ENCODE measurements around the gene KRTAP1-4. TPM values are rescaled to one million over a fixed set of nuclear protein-coding genes. Genes with fewer than 3 reads are reported as not detected.
"Not testable (repeated sequence)": the region's sequence is repeated elsewhere in the genome, so short reads cannot be mapped to it uniquely, and the experiment has no call there.

The KRTAP1-4 gene
- polyA plus RNA-seq, result not detected
- long read RNA-seq, donor 1, result 0 reads
- long read RNA-seq, donor 2, result 0 reads
- long read RNA-seq, donor 3, result 0 reads
- long read RNA-seq, donor 4, result 0 reads
- long read RNA-seq, donor 5, result 0 reads
- long read RNA-seq, donor 6, result 0 reads
- long read RNA-seq, donor 7, result 0 reads
- long read RNA-seq, donor 8, result 0 reads
- long read RNA-seq, donor 9, result 0 reads
- long read RNA-seq, donor 10, result 0 reads

DNA sequence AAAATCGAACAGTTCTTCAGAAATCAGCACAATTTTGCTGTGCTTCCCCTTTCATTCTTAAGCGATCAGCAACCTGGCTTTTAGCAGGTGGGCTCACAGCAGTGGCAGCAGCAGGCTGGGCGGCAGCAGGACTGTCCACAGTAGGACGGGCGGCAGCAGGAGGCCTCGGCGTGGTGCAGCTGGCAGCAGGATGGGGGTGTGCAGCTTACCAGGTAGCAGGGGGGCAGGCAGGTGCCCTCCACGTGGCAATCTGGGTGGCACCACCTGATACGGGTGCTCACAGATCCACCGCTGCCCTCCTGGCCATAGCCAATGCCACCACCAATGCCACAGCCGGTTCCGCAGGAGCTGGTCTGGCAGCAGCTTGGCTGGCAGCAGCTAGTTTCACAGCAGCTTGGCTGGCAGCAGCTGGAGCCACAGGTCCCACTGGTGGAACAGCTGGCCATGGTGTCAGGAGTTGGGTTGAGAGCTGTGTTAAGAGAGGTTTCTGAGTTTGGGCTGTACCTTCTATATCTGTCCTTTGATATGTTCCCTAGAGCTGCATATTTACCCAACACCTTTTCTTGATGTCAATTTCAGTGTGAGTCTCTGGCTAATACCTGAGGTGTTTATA is at the start of gene KRTAP1-4:
KRTAP1-4 (minus strand) TSS at position 563 of the 613 bp plus-strand sequence; CDS start at position 446, 117 bp downstream.
- WGBS, 3 donors, result 79 to 89% (median 84%) methylated on average over 10 to 12 of the region's 12 CpGs
- no peak for DNase-seq
- Histone ChIP-seq H3K27me3 (ENCODE audit: control insufficient read depth in 3 of 3, insufficient read depth in 3 of 3, low read length in 3 of 3) (no peaks in the 10 kb centered on the region), H3K36me3 (ENCODE audit: control insufficient read depth in 3 of 3, insufficient read depth in 2 of 3, low read depth in 1 of 3, low read length in 3 of 3) (no peaks in the 10 kb centered on the region), H3K27ac (ENCODE audit: low read depth in 1 of 3, low read length in 2 of 3) (no peak within 1 kb of the TSS), H3K9me3 (ENCODE audit: control insufficient read depth in 2 of 2, insufficient read depth in 1 of 2, low read depth in 1 of 2, low read length in 1 of 2) (no peaks in the 10 kb centered on the region), H3K4me3 (ENCODE audit: low read depth in 1 of 3, low read length in 3 of 3) (no peak within 1 kb of the TSS), H3K4me1 (ENCODE audit: control insufficient read depth in 3 of 3, insufficient read depth in 2 of 3, low read depth in 1 of 3, low read length in 2 of 3) (no peaks in the 10 kb centered on the region)
- no peak for FAIRE-seq

DNA sequence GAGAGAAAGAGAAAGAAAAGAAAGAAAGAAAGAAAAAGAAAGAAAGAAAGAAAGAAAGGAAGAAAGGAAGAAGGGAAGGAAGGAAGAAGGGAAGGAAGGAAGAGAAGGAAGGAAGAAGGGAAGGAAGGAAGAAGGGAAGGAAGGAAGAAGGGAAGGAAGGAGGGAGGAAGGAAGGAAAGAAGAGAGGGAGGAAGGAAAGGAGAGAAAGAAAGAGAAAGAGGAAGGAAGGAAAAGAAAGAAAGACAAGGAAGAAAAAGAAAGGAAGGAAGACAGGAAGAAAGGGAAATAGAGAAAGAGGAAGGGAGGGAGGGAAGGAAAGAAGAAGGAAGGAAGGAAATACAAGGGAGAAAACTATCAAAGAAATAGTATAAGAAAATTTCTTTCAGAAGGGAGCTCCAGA is 46.8 kb upstream of the KRTAP1-4 start:
- Histone ChIP-seq H3K4me1 (ENCODE audit: control insufficient read depth in 3 of 3, insufficient read depth in 2 of 3, low read depth in 1 of 3, low read length in 2 of 3) (no peaks in the 10 kb centered on the region), H3K36me3 (ENCODE audit: control insufficient read depth in 3 of 3, insufficient read depth in 2 of 3, low read depth in 1 of 3, low read length in 3 of 3) (no peaks in the 10 kb centered on the region), H3K9me3 (ENCODE audit: control insufficient read depth in 2 of 2, insufficient read depth in 1 of 2, low read depth in 1 of 2, low read length in 1 of 2) (no peaks in the 10 kb centered on the region), H3K27me3 (ENCODE audit: control insufficient read depth in 3 of 3, insufficient read depth in 3 of 3, low read length in 3 of 3) (peaks cover 0 to 3% (median 3%) of the 10 kb centered on the region in 3 donors), H3K27ac (ENCODE audit: low read depth in 1 of 3, low read length in 2 of 3) (no peak overlapping the region), H3K4me3 (ENCODE audit: low read depth in 1 of 3, low read length in 3 of 3) (no peak overlapping the region)
- DNase-seq (no peak), FAIRE-seq (no peak)

- FAIRE-seq (no peak), DNase-seq (no peak)
- H3K36me3 ChIP-seq (ENCODE audit: control insufficient read depth in 3 of 3, insufficient read depth in 2 of 3, low read depth in 1 of 3, low read length in 3 of 3), result no peaks in the 10 kb centered on the region
- no peaks in the 10 kb centered on the region for H3K4me1 ChIP-seq (ENCODE audit: control insufficient read depth in 3 of 3, insufficient read depth in 2 of 3, low read depth in 1 of 3, low read length in 2 of 3)
- H3K27me3 ChIP-seq (ENCODE audit: control insufficient read depth in 3 of 3, insufficient read depth in 3 of 3, low read length in 3 of 3), result peaks cover 0 to 3% (median 0%) of the 10 kb centered on the region in 3 donors
- H3K4me3 ChIP-seq (ENCODE audit: low read depth in 1 of 3, low read length in 3 of 3), result no peak overlapping the region
- H3K27ac ChIP-seq (ENCODE audit: low read depth in 1 of 3, low read length in 2 of 3), result no peak overlapping the region
- 88 to 93% (median 89%) methylated on average over 2 of the region's 2 CpGs for WGBS, 3 donors
- H3K9me3 ChIP-seq (ENCODE audit: control insufficient read depth in 2 of 2, insufficient read depth in 1 of 2, low read depth in 1 of 2, low read length in 1 of 2), result no peaks in the 10 kb centered on the region
These were observed 43.7 kb upstream of the KRTAP1-4 start for GRCh38 chr17:41073676-41074075.

DNA sequence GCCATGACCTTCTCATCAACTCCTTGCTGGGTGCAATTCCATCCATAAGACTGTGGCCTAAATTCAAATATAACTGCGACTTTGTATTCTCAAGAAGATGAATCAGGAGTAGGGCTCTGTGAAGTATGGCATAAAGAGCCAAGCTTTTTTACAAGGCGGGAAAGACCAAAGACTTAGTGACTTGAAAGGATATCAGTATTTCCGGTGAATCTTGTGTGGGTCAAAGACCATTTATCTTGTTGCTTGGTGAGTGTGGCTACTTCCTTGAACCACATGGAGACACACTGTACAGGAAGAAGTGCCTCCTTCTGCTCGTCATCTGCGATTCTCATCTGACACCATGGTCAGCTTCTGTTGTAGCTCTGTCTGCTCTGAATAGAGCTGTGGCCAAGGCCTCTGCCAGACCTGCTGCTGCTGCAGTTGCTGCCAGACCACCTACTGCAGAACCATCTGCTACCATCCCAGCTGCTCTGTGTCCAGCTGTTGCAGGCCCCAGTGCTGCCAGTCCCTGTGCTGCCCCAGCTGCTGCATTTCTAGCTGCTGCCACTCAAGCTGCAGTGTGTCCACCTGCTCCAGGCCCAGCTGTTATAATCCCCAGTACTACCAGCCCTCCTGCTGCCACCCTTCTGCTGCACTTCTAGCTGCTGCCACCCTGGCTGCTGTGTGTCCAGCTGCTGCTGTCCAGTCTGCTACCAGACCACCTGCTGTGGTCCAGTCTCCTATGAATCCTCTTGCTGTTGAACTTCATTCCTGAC is 41.8 kb upstream of the KRTAP1-4 start:
- no peak for FAIRE-seq
- DNase-seq, result no peak

DNA sequence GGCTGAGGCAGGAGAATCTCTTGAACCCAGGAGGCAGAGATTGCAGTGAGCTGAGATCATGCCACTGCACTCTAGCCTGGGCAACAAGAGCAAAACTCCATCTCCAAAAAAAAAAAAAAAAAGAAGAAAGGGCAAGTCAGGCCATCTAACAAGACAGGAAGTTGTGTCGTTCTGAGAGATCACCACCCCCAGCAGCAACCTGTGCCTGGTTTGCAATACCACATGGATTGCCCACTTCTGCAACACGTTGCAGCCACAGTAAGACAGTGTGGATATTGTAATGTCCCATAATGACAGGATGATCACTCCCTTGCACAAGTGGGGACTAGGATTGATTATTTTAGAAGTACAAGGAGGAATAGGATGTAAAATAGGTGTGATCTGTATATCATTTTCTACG is 39.0 kb upstream of the KRTAP1-4 start:
- FAIRE-seq, result no peak
- DNase-seq, result no peak
- Histone ChIP-seq H3K4me1 (ENCODE audit: control insufficient read depth in 3 of 3, insufficient read depth in 2 of 3, low read depth in 1 of 3, low read length in 2 of 3) (no peaks in the 10 kb centered on the region), H3K9me3 (ENCODE audit: control insufficient read depth in 2 of 2, insufficient read depth in 1 of 2, low read depth in 1 of 2, low read length in 1 of 2) (no peaks in the 10 kb centered on the region), H3K4me3 (ENCODE audit: low read depth in 1 of 3, low read length in 3 of 3) (no peak overlapping the region), H3K27ac (ENCODE audit: low read depth in 1 of 3, low read length in 2 of 3) (no peak overlapping the region), H3K27me3 (ENCODE audit: control insufficient read depth in 3 of 3, insufficient read depth in 3 of 3, low read length in 3 of 3) (peaks cover 0 to 5% (median 0%) of the 10 kb centered on the region in 3 donors), H3K36me3 (ENCODE audit: control insufficient read depth in 3 of 3, insufficient read depth in 2 of 3, low read depth in 1 of 3, low read length in 3 of 3) (no peaks in the 10 kb centered on the region)
- 70 to 89% (median 73%) methylated on average over 3 of the region's 3 CpGs for WGBS, 3 donors

More for the DNA sequence above, 41.8 kb upstream of the KRTAP1-4 start:
- 84 to 90% (median 89%) methylated on average over 5 of the region's 5 CpGs for WGBS, 3 donors
- H3K36me3 ChIP-seq (ENCODE audit: control insufficient read depth in 3 of 3, insufficient read depth in 2 of 3, low read depth in 1 of 3, low read length in 3 of 3), result no peaks in the 10 kb centered on the region
- no peaks in the 10 kb centered on the region for H3K4me1 ChIP-seq (ENCODE audit: control insufficient read depth in 3 of 3, insufficient read depth in 2 of 3, low read depth in 1 of 3, low read length in 2 of 3)
- no peak overlapping the region for H3K4me3 ChIP-seq (ENCODE audit: low read depth in 1 of 3, low read length in 3 of 3)
- no peaks in the 10 kb centered on the region for H3K9me3 ChIP-seq (ENCODE audit: control insufficient read depth in 2 of 2, insufficient read depth in 1 of 2, low read depth in 1 of 2, low read length in 1 of 2)
- H3K27ac ChIP-seq (ENCODE audit: low read depth in 1 of 3, low read length in 2 of 3), result no peak overlapping the region
- H3K27me3 ChIP-seq (ENCODE audit: control insufficient read depth in 3 of 3, insufficient read depth in 3 of 3, low read length in 3 of 3), result peaks cover 0 to 3% (median 0%) of the 10 kb centered on the region in 3 donors

- Histone ChIP-seq H3K27me3 (ENCODE audit: control insufficient read depth in 3 of 3, insufficient read depth in 3 of 3, low read length in 3 of 3) (peaks cover 0 to 5% (median 0%) of the 10 kb centered on the region in 3 donors), H3K4me1 (ENCODE audit: control insufficient read depth in 3 of 3, insufficient read depth in 2 of 3, low read depth in 1 of 3, low read length in 2 of 3) (no peaks in the 10 kb centered on the region), H3K27ac (ENCODE audit: low read depth in 1 of 3, low read length in 2 of 3) (no peak overlapping the region), H3K4me3 (ENCODE audit: low read depth in 1 of 3, low read length in 3 of 3) (no peak overlapping the region), H3K9me3 (ENCODE audit: control insufficient read depth in 2 of 2, insufficient read depth in 1 of 2, low read depth in 1 of 2, low read length in 1 of 2) (no peaks in the 10 kb centered on the region), H3K36me3 (ENCODE audit: control insufficient read depth in 3 of 3, insufficient read depth in 2 of 3, low read depth in 1 of 3, low read length in 3 of 3) (no peaks in the 10 kb centered on the region)
- FAIRE-seq (no peak), DNase-seq (no peak)
These were observed 37.3 kb upstream of the KRTAP1-4 start for GRCh38 chr17:41067281-41067680.

DNA sequence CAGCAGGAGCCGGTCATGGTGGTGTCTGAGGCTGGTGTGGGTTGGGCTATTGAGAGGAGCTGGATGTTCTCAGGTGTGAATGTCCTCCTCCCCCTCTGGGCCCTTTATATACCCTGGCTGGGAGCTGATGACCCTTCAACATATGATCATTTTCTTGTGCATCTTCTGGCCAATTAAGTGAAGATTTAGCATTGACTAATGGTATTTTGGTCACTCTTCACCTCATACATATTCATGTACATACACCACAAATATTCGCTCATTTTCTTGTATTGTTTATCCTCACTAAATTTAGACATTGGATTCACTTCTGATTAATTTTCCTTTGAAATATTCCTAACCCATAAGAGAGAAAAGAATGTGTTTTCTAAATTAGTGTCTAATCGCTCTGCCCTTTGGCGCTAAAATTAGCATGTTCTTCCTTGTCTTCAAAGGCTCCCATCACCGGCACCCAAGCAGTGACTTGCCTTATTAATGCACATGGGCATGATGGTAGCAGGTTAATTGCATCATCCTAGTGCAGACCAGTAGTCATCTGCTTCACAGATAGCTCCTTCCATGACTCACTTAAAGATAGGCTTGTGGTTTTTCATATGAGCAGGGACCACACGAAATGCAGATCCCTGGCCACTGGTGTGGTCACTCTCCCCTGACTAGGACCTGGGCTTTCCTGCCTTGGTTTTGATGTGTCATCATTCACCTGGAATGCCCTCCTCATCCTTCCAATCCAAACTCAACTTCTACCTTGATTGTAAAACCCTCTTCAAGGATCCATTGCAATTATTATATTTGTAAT is 36.0 kb upstream of the KRTAP1-4 start, which contains the start of gene KRTAP2-4:
KRTAP2-4 (minus strand) TSS at position 51 of the 796 bp plus-strand sequence; CDS start at position 17, 34 bp downstream.
- H3K27me3 ChIP-seq (ENCODE audit: control insufficient read depth in 3 of 3, insufficient read depth in 3 of 3, low read length in 3 of 3), result peaks cover 0 to 5% (median 2%) of the 10 kb centered on the region in 3 donors
- H3K4me3 ChIP-seq (ENCODE audit: low read depth in 1 of 3, low read length in 3 of 3), result no peak within 1 kb of the TSS
- 82 to 93% (median 91%) methylated on average over 6 of the region's 6 CpGs for WGBS, 3 donors
- H3K27ac ChIP-seq (ENCODE audit: low read depth in 1 of 3, low read length in 2 of 3), result no peak within 1 kb of the TSS
- DNase-seq (no peak), FAIRE-seq (no peak)
- H3K4me1 ChIP-seq (ENCODE audit: control insufficient read depth in 3 of 3, insufficient read depth in 2 of 3, low read depth in 1 of 3, low read length in 2 of 3), result no peaks in the 10 kb centered on the region
- no peaks in the 10 kb centered on the region for H3K36me3 ChIP-seq (ENCODE audit: control insufficient read depth in 3 of 3, insufficient read depth in 2 of 3, low read depth in 1 of 3, low read length in 3 of 3)
- no peaks in the 10 kb centered on the region for H3K9me3 ChIP-seq (ENCODE audit: control insufficient read depth in 2 of 2, insufficient read depth in 1 of 2, low read depth in 1 of 2, low read length in 1 of 2)

- WGBS, 3 donors, result 56 to 70% (median 59%) methylated on average over 7 of the region's 16 CpGs
- not testable (repeated sequence) for H3K4me3 ChIP-seq (ENCODE audit: low read depth in 1 of 3, low read length in 3 of 3); H3K27ac ChIP-seq (ENCODE audit: low read depth in 1 of 3, low read length in 2 of 3); DNase-seq; H3K9me3 ChIP-seq (ENCODE audit: control insufficient read depth in 2 of 2, insufficient read depth in 1 of 2, low read depth in 1 of 2, low read length in 1 of 2); H3K4me1 ChIP-seq (ENCODE audit: control insufficient read depth in 3 of 3, insufficient read depth in 2 of 3, low read depth in 1 of 3, low read length in 2 of 3); H3K36me3 ChIP-seq (ENCODE audit: control insufficient read depth in 3 of 3, insufficient read depth in 2 of 3, low read depth in 1 of 3, low read length in 3 of 3); FAIRE-seq; H3K27me3 ChIP-seq (ENCODE audit: control insufficient read depth in 3 of 3, insufficient read depth in 3 of 3, low read length in 3 of 3)
These were observed 35.2 kb upstream of the KRTAP1-4 start for GRCh38 chr17:41065016-41065689.

Measured in small intestine (tissue), 16 donors.